ENCODE results near the gene ATF4.

ATF4 gene

GRCh38 chr22:39522567-39523300, 2.4 kb downstream of the ATF4 start:
- in situ Hi-C loops (cut with MboI; ENCODE audit: low sequenced_read_pairs, unreplicated experiment): loop anchor here (25.0 kb wide), 1 partner anchor 360 kb away; the partner anchor contains the start of gene CBX7
- TF ChIP-seq, protein P1, sequence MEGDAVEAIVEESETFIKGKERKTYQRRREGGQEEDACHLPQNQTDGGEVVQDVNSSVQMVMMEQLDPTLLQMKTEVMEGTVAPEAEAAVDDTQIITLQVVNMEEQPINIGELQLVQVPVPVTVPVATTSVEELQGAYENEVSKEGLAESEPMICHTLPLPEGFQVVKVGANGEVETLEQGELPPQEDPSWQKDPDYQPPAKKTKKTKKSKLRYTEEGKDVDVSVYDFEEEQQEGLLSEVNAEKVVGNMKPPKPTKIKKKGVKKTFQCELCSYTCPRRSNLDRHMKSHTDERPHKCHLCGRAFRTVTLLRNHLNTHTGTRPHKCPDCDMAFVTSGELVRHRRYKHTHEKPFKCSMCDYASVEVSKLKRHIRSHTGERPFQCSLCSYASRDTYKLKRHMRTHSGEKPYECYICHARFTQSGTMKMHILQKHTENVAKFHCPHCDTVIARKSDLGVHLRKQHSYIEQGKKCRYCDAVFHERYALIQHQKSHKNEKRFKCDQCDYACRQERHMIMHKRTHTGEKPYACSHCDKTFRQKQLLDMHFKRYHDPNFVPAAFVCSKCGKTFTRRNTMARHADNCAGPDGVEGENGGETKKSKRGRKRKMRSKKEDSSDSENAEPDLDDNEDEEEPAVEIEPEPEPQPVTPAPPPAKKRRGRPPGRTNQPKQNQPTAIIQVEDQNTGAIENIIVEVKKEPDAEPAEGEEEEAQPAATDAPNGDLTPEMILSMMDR (IDR thresholded peaks at IDR 0.05; ENCODE audit: borderline replicate concordance, control extremely low read depth, extremely low read depth, insufficient read depth, missing control alignments): no peak
- DNase-seq (ENCODE audit: low spot score): no peak

DNA sequence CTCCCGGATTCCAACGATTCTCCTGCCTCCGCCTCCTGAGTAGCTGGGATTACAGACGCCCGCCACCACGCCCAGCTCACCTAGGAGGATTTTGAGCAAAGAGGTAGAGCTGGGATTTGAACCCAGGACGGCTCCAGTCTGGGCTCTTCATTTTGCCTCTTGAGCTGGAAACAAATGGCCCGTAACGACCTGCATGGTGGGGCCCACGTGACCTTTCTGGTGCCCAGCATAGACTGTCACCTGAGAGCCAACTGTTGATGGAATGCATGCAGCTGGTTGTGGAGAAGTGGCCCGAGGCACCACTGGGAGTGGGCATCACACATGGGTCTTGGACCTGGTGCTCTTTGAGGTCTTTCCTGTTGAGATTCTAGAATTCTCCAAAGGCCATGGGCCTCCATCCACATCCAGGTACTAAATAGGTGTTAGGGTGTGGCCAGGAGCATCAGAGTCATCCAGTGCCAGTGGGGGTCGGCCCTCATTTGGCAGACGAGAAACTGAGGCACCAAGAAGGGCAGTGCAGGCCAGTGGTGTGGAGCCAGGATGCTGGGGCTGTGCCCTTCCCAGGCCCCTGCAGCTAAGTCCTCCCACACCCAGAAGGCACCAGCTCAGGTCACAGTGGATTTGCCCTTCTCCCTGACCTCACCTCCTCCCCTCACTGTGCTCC, 3.9 kb downstream of the ATF4 start:
- TF ChIP-seq, protein P1 (IDR thresholded peaks at IDR 0.05; ENCODE audit: borderline replicate concordance, control extremely low read depth, extremely low read depth, insufficient read depth, missing control alignments): no peak

GRCh38 chr22:39524753-39525657, 4.6 kb downstream of the ATF4 start:
- no peak for DNase-seq (ENCODE audit: low spot score)
- TF ChIP-seq, protein P1 (IDR thresholded peaks at IDR 0.05; ENCODE audit: borderline replicate concordance, control extremely low read depth, extremely low read depth, insufficient read depth, missing control alignments): no peak
- in situ Hi-C loops (cut with MboI; ENCODE audit: low sequenced_read_pairs, unreplicated experiment): loop anchor here (25.0 kb wide), 3 partner anchors 363 to 837 kb away; partner anchors contain the start of genes CBX7, SGSM3 and TNRC6B

More for the DNA sequence above, 3.9 kb downstream of the ATF4 start:
- in situ Hi-C loops (cut with MboI; ENCODE audit: low sequenced_read_pairs, unreplicated experiment): loop anchor here (25.0 kb wide), 1 partner anchor 362 kb away; the partner anchor contains the start of gene CBX7
- DNase-seq (ENCODE audit: low spot score): no peak

- no peak for DNase-seq (ENCODE audit: low spot score)
- in situ Hi-C loops (cut with MboI; ENCODE audit: low sequenced_read_pairs, unreplicated experiment): loop anchor here (25.0 kb wide), 2 partner anchors 662 to 837 kb away; partner anchors contain the start of genes SGSM3 and TNRC6B
- TF ChIP-seq, protein P1 (IDR thresholded peaks at IDR 0.05; ENCODE audit: borderline replicate concordance, control extremely low read depth, extremely low read depth, insufficient read depth, missing control alignments): no peak
Measured at GRCh38 chr22:39525658-39525975, 5.3 kb downstream of the ATF4 start.

DNA sequence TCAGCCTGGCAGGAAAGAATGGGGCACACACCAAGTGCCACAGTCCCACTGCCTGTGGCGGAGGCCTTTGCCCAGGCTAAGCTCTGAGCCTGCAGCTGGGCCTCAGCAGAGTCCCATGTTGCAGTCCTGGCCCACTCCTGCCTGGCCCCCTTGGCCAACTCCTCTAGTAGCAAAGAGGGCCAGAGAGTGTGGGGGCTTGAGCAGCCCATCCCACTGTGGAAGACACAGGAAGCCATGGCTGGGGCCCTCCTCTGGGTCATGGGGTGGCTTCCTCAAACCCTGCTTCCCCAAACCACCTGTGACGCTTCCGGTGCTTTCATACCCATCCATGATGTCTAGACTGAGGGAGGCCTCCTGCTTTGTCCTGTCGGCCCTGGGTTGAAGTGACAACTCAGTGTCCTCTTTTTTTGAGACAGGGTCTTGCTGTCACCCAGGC, 6.4 kb downstream of the ATF4 start:
- in situ Hi-C loops (cut with MboI; ENCODE audit: low sequenced_read_pairs, unreplicated experiment): loop anchor here (25.0 kb wide), 2 partner anchors 661 to 836 kb away; partner anchors contain the start of genes SGSM3 and TNRC6B
- TF ChIP-seq, protein P1 (IDR thresholded peaks at IDR 0.05; ENCODE audit: borderline replicate concordance, control extremely low read depth, extremely low read depth, insufficient read depth, missing control alignments): no peak
- no peak for DNase-seq (ENCODE audit: low spot score)

- TF ChIP-seq, protein P1 (IDR thresholded peaks at IDR 0.05; ENCODE audit: borderline replicate concordance, control extremely low read depth, extremely low read depth, insufficient read depth, missing control alignments): no peak
- in situ Hi-C loops (cut with MboI; ENCODE audit: low sequenced_read_pairs, unreplicated experiment): loop anchor here (25.0 kb wide), 2 partner anchors 660 to 835 kb away; partner anchors contain the start of genes SGSM3 and TNRC6B
- no peak for DNase-seq (ENCODE audit: low spot score)
Measured at GRCh38 chr22:39527481-39527961, 7.2 kb downstream of the ATF4 start.

Measured in GM13976 (cell line).